DOHH2 (cell line): ENCODE results near the gene GRHPR.

ENCODE experiments used
- CTCF ChIP-seq: fragments of 200-600 bp; sonication (generic); IDR thresholded peaks from one replicate; pipeline ENCODE4 v1.5.1; 2014; ENCODE audit warnings: antibody characterized with exemption, mild to moderate bottlenecking, low read depth, low read length; ENCODE audit not compliant: poor library complexity, severe bottlenecking
- EZH2phosphoT487 ChIP-seq: fragments of 200-600 bp; sonication (generic); IDR thresholded peaks from 2 replicates; pipeline ENCODE4 v1.6.1; 2017; ENCODE audit warnings: borderline replicate concordance, mild to moderate bottlenecking, antibody characterized with exemption, low read length, moderate library complexity, mixed read lengths

DNA sequence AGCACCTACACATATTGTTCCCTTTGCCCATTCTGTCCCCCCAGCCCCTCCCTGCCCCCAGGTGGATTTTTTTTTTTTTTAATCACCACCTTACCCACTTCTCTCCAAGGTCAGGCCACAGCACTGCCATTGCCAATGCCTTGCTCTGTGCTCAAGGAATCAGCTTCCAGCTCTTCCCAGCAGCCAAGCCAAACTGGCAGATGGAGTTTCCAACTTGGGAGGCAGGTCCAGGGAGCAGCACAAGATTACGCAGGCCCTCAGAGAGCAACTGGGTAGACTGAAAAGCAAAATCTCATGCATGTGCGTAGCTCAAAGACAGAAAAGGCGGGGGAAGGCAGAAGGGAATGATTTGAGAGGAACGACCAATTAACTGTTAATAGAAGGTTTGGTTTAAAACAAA, 15.1 kb downstream of the GRHPR start:
- TF ChIP-seq CTCF (no peak), EZH2phosphoT487 (no peak)
